ENCODE data around the gene SDC4.

DNA sequence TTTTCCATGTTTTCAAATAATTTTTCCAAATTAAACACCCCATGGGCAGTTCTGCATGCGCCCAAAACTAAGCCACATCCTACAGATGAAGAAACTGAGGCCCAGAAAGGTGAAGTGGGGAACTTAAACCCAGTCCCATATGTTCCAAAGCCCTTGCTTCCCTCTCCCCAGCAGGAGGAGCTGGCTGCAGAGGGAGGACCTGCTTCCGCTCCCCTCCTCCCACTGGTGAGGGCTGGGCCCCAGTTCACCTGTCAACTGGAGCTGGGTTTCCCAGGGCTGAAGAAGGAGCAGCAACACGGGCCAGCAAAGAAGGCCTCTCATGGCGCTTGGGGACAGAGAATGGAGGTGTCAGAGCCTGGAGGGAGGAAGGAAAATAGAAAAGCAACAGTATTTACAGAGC, 43.0 kb downstream of the SDC4 start:
- no peak for TF ChIP-seq RBM17 (IDR thresholded peaks at IDR 0.05; ENCODE audit: borderline replicate concordance, low read depth, low read length)
- TF ChIP-seq, protein P1, sequence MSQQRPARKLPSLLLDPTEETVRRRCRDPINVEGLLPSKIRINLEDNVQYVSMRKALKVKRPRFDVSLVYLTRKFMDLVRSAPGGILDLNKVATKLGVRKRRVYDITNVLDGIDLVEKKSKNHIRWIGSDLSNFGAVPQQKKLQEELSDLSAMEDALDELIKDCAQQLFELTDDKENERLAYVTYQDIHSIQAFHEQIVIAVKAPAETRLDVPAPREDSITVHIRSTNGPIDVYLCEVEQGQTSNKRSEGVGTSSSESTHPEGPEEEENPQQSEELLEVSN (IDR thresholded peaks at IDR 0.05; ENCODE audit: borderline replicate concordance in 1 of 2, extremely low read depth in 1 of 2, insufficient read depth in 1 of 2, insufficient read length in 1 of 2, low read depth in 1 of 2, low read length in 1 of 2, poor library complexity in 1 of 2, severe bottlenecking in 1 of 2) = no peak
- TF ChIP-seq GTF2F1 (IDR thresholded peaks at IDR 0.05; ENCODE audit: low read depth, low read length) = no peak
- TF ChIP-seq ZNF354B (CRISPR knock-in tag; IDR thresholded peaks at IDR 0.05) = no peak
- no peak for TF ChIP-seq CEBPB (tag; IDR thresholded peaks at IDR 0.05)
- no peak for TF ChIP-seq LCOR (CRISPR knock-in tag; IDR thresholded peaks at IDR 0.05)
- TF ChIP-seq, protein P2, sequence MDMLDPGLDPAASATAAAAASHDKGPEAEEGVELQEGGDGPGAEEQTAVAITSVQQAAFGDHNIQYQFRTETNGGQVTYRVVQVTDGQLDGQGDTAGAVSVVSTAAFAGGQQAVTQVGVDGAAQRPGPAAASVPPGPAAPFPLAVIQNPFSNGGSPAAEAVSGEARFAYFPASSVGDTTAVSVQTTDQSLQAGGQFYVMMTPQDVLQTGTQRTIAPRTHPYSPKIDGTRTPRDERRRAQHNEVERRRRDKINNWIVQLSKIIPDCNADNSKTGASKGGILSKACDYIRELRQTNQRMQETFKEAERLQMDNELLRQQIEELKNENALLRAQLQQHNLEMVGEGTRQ (CRISPR knock-in tag; IDR thresholded peaks at IDR 0.05) = no peak
- TF ChIP-seq MXI1 (IDR thresholded peaks at IDR 0.05; ENCODE audit: low read depth, low read length) = no peak

Data from K562 (cell line).